Measurements from ENCODE around the gene TMEM52.

DNA sequence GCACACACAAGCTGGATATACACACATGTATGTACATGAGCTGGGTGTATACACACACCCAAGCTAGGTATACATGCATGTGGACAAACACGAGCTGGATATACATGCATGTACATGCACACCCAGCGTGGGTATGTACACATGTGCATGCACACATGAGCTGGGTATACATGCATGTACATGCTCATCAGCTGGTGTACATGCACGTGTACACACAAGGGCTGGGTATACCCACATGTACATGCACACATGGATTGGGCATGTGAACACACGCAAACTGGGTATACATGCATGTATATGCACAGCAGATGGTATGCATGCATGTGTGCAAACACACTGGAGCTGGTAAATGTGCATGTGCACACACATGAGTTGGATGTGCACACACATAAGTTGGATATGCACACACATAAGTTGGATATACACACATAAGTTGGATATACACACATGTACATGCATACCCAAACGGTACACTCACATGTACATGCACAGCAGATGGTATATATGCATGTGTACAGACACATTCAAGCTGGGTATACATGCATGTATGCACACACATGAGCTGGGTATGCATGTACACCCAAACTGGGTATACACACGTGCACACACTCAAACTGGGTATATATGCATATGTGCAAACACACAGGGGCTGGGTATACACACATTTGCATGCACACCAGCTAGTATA is 20.7 kb downstream of the TMEM52 start:
- TF ChIP-seq RAD21 (IDR thresholded peaks at IDR 0.05; ENCODE audit: low read length) (no peak), FOXM1 (IDR thresholded peaks at IDR 0.05; ENCODE audit: low read depth) (no peak), CTCF (IDR thresholded peaks at IDR 0.05) (no peak)

All from SK-N-SH (cell line).